Measurements from ENCODE around the gene TLR9.

DNA sequence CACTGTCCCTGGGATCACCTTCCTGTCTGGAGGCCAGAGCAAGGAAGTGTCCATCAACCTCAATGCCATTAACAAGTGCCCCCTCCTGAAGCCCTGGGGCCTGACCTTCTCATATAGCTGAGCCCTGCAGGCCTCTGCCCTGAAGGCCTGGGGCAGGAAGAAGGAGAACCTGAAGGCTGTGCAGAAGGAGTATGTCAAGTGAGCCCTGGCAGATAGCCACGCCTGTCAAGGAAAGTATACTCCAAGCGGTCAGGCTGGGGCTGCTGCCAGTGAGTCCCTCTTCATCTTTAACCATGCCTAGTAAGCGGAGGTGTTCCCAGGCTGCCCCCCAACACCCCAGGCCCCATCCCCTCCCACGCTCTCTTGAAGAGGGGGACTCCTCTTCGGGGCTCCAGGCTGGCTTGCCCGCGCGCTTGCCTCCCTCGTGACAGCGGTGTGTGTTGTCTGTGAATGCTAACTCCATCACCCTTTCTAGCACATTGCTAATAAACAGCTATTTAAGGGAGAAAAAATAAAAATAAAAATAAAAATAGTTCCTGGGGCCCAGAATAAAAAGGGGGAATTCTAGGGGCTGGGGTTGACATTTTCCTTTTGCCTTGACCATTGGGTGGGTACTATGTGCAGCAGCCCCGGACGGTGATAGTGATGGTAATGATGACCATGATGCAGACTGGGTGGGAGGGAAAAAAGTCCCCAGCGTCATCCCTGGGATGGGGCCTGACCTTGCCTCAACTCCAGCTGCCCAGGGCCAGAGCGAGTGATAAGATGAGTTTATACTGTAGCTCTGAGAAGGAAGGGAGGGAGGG lies 30.8 kb downstream of the TLR9 start:
- no peak for TF ChIP-seq CTCF (IDR thresholded peaks at IDR 0.05)
- no peak for TF ChIP-seq POLR2A (IDR thresholded peaks at IDR 0.05)

All from vagina (tissue), 2 donors.